IPS DF 4.7 (cell line): Measurements from ENCODE around the gene DPYD.

Experiments used
- DNase-seq: peaks from one replicate; pipeline ENCODE4 v3.0.0-alpha.2; 2013; ENCODE audit warnings: low spot score; ENCODE audit errors: extremely low read depth

Gene DPYD

GRCh38 chr1:97623220-97623619 lies 297.6 kb downstream of the DPYD start:
- DNase-seq = no peak

GRCh38 chr1:97621955-97622354 lies 298.9 kb downstream of the DPYD start:
- DNase-seq = no peak

GRCh38 chr1:97619706-97620105 lies 301.1 kb downstream of the DPYD start:
- no peak for DNase-seq

- no peak for DNase-seq
These were observed 310.1 kb downstream of the DPYD start for GRCh38 chr1:97610748-97611147.

- DNase-seq = no peak
These were observed 310.7 kb downstream of the DPYD start for GRCh38 chr1:97610102-97610501.

GRCh38 chr1:97608272-97608671 lies 312.6 kb downstream of the DPYD start:
- no peak for DNase-seq

- no peak for DNase-seq
These were observed 317.1 kb downstream of the DPYD start for GRCh38 chr1:97603776-97604175.

GRCh38 chr1:97603218-97603617 lies 317.6 kb downstream of the DPYD start:
- DNase-seq = no peak

GRCh38 chr1:97599447-97599846 lies 321.4 kb downstream of the DPYD start:
- DNase-seq = no peak

GRCh38 chr1:97593192-97593591 lies 327.6 kb downstream of the DPYD start:
- DNase-seq = no peak

- DNase-seq = no peak
These were observed 332.1 kb downstream of the DPYD start for GRCh38 chr1:97588772-97589171.

- no peak for DNase-seq
These were observed 339.2 kb downstream of the DPYD start for GRCh38 chr1:97581614-97582051.

- DNase-seq = no peak
These were observed 343.2 kb downstream of the DPYD start for GRCh38 chr1:97577613-97578012.

GRCh38 chr1:97573553-97573952 lies 347.3 kb downstream of the DPYD start:
- DNase-seq = no peak

- DNase-seq = no peak
These were observed 348.3 kb downstream of the DPYD start for GRCh38 chr1:97572561-97572960.

GRCh38 chr1:97571760-97572159 lies 349.1 kb downstream of the DPYD start:
- DNase-seq = no peak

- no peak for DNase-seq
These were observed 350.1 kb downstream of the DPYD start for GRCh38 chr1:97570691-97571090.

GRCh38 chr1:97567000-97567749 lies 353.7 kb downstream of the DPYD start:
- DNase-seq = no peak

- DNase-seq = no peak
These were observed 354.9 kb downstream of the DPYD start for GRCh38 chr1:97565886-97566285.

GRCh38 chr1:97563926-97564325 lies 356.9 kb downstream of the DPYD start:
- DNase-seq = no peak

GRCh38 chr1:97562081-97562480 lies 358.8 kb downstream of the DPYD start:
- DNase-seq = no peak

GRCh38 chr1:97560714-97561113 lies 360.1 kb downstream of the DPYD start:
- DNase-seq = no peak

- DNase-seq = no peak
These were observed 366.9 kb downstream of the DPYD start for GRCh38 chr1:97553971-97554370.

- no peak for DNase-seq
These were observed 369.7 kb downstream of the DPYD start for GRCh38 chr1:97551113-97551512.
